DND-41 (cell line): Measurements from ENCODE around the gene ADAMTS13.

ENCODE experiments used
- ATAC-seq: fragments of 200-7000 bp; cut with Tn5 transposase; 3 replicates; pipeline ENCODE4 v1.9.1; 2021; ENCODE audit warnings: low read depth; ENCODE audit not compliant: insufficient read depth
- DNase-seq: peaks from one replicate; pipeline ENCODE4 v3.0.0-alpha.2; 2020
- H2AFZ ChIP-seq: 2 replicates; pipeline ENCODE4 v1.6.0; 2012; ENCODE audit warnings: low read depth, low read length
- H3K27ac ChIP-seq: 2 replicates; pipeline ENCODE4 v1.5.1; 2012; ENCODE audit warnings: low read length, inconsistent platforms
- H3K27me3 ChIP-seq: fragments of 200-600 bp; sonication (generic); 2 replicates; pipeline ENCODE4 v1.6.0; 2012; ENCODE audit warnings: low read length, mild to moderate bottlenecking, inconsistent platforms; ENCODE audit not compliant: insufficient read depth, poor library complexity
- H3K36me3 ChIP-seq: 2 replicates; pipeline ENCODE4 v1.5.1; 2012; ENCODE audit warnings: low read length, inconsistent platforms; ENCODE audit not compliant: insufficient read depth
- H3K4me1 ChIP-seq: 2 replicates; pipeline ENCODE4 v1.5.1; 2012; ENCODE audit warnings: mild to moderate bottlenecking, low read length; ENCODE audit not compliant: insufficient read depth
- H3K4me2 ChIP-seq: 2 replicates; pipeline ENCODE4 v1.6.0; 2012; ENCODE audit warnings: mild to moderate bottlenecking, moderate library complexity, low read length, inconsistent platforms; ENCODE audit not compliant: insufficient read depth
- H3K4me3 ChIP-seq, 2 experiments: fragments of 200-600 bp in 1 of 2; shearing (Covaris generic) in 1 of 2; 2 replicates each; pipeline ENCODE4 v1.5.1; 2012 to 2016; ENCODE audit warnings: inconsistent platforms in 2 of 2, low read length in 2 of 2, mild to moderate bottlenecking in 2 of 2, low read depth in 1 of 2, moderate library complexity in 1 of 2
- H3K79me2 ChIP-seq: 2 replicates; pipeline ENCODE4 v1.6.0; 2012; ENCODE audit warnings: low read length, inconsistent platforms; ENCODE audit not compliant: insufficient read depth
- H3K9ac ChIP-seq: 2 replicates; pipeline ENCODE4 v1.6.0; 2012; ENCODE audit warnings: low read depth, mild to moderate bottlenecking, inconsistent platforms, low read length, moderate library complexity
- H3K9me3 ChIP-seq: 2 replicates; pipeline ENCODE4 v1.5.1; 2012; ENCODE audit warnings: low read length, moderate library complexity, mild to moderate bottlenecking, inconsistent platforms; ENCODE audit not compliant: insufficient read depth, severe bottlenecking
- H4K20me1 ChIP-seq: 2 replicates; pipeline ENCODE4 v1.6.0; 2012; ENCODE audit warnings: low read length; ENCODE audit not compliant: insufficient read depth
- EZH2 ChIP-seq: IDR thresholded peaks from 3 replicates; pipeline ENCODE4 v1.6.1; 2012; ENCODE audit warnings: borderline replicate concordance, low read depth, mild to moderate bottlenecking, moderate library complexity, low read length, inconsistent platforms; ENCODE audit not compliant: severe bottlenecking
- TF ChIP-seq, protein P1 (sequence below): IDR thresholded peaks from 2 replicates; pipeline ENCODE4 v1.5.1; 2012; ENCODE audit warnings: borderline replicate concordance, low read length, moderate library complexity, mild to moderate bottlenecking; ENCODE audit not compliant: poor library complexity, severe bottlenecking; ENCODE audit errors: extremely low read depth

Gene ADAMTS13

DNA sequence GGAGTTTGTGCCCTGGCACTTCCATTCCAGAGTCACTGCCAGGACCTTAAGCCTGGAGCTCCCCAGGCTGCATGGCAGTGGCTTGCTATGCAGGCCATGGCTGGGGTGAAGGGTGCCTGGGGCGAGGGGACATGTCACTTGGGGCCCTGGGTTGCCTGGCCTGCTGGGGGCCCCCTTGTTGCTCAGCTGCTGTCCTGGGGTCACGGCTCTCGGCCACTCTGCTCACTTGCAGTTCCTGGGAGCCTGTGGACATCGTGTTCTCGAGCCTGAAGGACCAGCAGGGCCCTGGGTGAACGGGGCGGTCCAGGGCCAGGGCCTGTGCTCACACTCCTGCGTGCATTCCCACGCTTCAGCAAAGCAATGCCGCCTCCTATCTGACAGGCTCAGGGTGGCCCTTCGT lies 71.3 kb downstream of the ADAMTS13 start:
- H3K4me2 ChIP-seq = no peak overlapping the region
- no peak overlapping the region for H3K4me3 ChIP-seq
- H3K4me1 ChIP-seq = no peaks in the 10 kb centered on the region
- no peaks in the 10 kb centered on the region for H3K36me3 ChIP-seq
- no peak overlapping the region for H3K27ac ChIP-seq
- H2AFZ ChIP-seq = no peak overlapping the region
- TF ChIP-seq, protein P1, sequence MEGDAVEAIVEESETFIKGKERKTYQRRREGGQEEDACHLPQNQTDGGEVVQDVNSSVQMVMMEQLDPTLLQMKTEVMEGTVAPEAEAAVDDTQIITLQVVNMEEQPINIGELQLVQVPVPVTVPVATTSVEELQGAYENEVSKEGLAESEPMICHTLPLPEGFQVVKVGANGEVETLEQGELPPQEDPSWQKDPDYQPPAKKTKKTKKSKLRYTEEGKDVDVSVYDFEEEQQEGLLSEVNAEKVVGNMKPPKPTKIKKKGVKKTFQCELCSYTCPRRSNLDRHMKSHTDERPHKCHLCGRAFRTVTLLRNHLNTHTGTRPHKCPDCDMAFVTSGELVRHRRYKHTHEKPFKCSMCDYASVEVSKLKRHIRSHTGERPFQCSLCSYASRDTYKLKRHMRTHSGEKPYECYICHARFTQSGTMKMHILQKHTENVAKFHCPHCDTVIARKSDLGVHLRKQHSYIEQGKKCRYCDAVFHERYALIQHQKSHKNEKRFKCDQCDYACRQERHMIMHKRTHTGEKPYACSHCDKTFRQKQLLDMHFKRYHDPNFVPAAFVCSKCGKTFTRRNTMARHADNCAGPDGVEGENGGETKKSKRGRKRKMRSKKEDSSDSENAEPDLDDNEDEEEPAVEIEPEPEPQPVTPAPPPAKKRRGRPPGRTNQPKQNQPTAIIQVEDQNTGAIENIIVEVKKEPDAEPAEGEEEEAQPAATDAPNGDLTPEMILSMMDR = no peak
- TF ChIP-seq EZH2 = no peak
- no peaks in the 10 kb centered on the region for H3K27me3 ChIP-seq
- ATAC-seq (no peak), DNase-seq (no peak)
- no peaks in the 10 kb centered on the region for H3K9me3 ChIP-seq
- no peak overlapping the region for H3K9ac ChIP-seq
- no peaks in the 10 kb centered on the region for H4K20me1 ChIP-seq
- H3K79me2 ChIP-seq = no peaks in the 10 kb centered on the region

DNA sequence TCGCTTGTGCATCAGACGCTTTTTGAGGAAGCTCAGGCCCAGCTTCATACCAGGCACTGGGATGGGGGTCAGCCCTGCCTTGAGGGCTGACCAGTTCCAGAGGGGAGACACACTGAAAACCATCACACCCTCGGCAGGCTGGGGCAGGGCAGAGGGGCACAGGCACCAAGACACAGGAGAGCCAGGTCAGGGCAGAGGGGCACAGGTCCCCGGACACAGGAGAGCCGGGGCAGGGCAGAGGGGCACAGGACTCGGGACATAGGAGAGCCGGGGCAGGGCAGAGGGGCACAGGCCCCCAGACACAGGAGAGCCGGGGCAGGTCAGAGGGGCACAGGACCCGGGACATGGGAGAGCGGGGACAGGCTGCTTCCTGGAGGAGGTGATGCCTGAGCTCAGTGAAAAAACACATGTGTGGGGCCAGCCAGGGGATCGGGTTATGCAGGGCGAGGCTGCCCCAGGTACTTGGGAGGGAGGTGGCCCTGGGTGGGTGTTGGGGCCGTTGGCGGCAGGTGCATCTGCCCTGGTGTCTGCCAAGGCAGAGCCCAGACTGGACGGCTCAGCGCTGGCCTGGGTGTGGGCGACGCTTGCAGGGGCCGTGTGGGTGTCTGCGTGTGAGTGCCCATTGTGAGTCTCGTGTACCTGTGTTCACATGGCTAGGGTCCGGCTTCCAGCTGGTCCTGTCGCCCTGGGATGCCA lies 71.8 kb downstream of the ADAMTS13 start:
- Histone ChIP-seq H3K9ac (no peak overlapping the region), H3K4me1 (no peaks in the 10 kb centered on the region), H3K36me3 (no peaks in the 10 kb centered on the region), H2AFZ (no peak overlapping the region), H4K20me1 (no peaks in the 10 kb centered on the region), H3K79me2 (no peaks in the 10 kb centered on the region), H3K4me3 (no peak overlapping the region), H3K9me3 (no peaks in the 10 kb centered on the region), H3K4me2 (no peak overlapping the region), H3K27me3 (no peaks in the 10 kb centered on the region), H3K27ac (no peak overlapping the region)
- ATAC-seq = no peak
- DNase-seq = no peak
- TF ChIP-seq, protein P1 = no peak
- no peak for TF ChIP-seq EZH2

- no peaks in the 10 kb centered on the region for H3K4me1 ChIP-seq
- no peak overlapping the region for H3K9ac ChIP-seq
- H3K27ac ChIP-seq = no peak overlapping the region
- H3K9me3 ChIP-seq = no peaks in the 10 kb centered on the region
- H3K4me2 ChIP-seq = no peak overlapping the region
- H4K20me1 ChIP-seq = no peaks in the 10 kb centered on the region
- H3K36me3 ChIP-seq = no peaks in the 10 kb centered on the region
- TF ChIP-seq, protein P1 = no peak
- no peak for TF ChIP-seq EZH2
- no peaks in the 10 kb centered on the region for H3K79me2 ChIP-seq
- H3K27me3 ChIP-seq = no peaks in the 10 kb centered on the region
- H3K4me3 ChIP-seq = no peak overlapping the region
- ATAC-seq (no peak), DNase-seq (no peak)
- H2AFZ ChIP-seq = no peak overlapping the region
These were observed 72.6 kb downstream of the ADAMTS13 start for GRCh38 chr9:133494636-133495326.
